Caco-2 (cell line): ENCODE results near the gene PPFIA1. TPM values are rescaled to one million over a fixed set of nuclear protein-coding genes. Genes with fewer than 3 reads are reported as not detected.
"Not testable (repeated sequence)": the region's sequence is repeated elsewhere in the genome, so short reads cannot be mapped to it uniquely, and the experiment has no call there.

Experiments
- BruUV-seq: library from RNA; stranded (reverse); fragments of 400-500 nt; replicated peaks from 2 replicates; lab custom pipeline; 2021; lab: Mats Ljungman, UMichigan
- CTCF ChIA-PET: fragments of 300-600 bp; sonication (Branson Sonifier 250); formaldehyde crosslinking; loops from one replicate; lab custom pipeline; 2022; ENCODE audit warnings: antibody characterized with exemption; lab: Charles Lee
- POLR2A ChIA-PET: fragments of 300-600 bp; sonication (Branson Sonifier 250); formaldehyde crosslinking; loops from one replicate; lab custom pipeline; 2022; ENCODE audit warnings: antibody characterized with exemption; lab: Charles Lee
- DNase-seq, 2 experiments: peaks; one replicate each; pipeline versions ENCODE4 v3.0.0 to v3.0.0-alpha.2; 2020 to 2022
- H3K27me3 ChIP-seq: replicated peaks from 2 replicates; pipeline ENCODE4 v1.6.0; 2011; ENCODE audit warnings: low read length; ENCODE audit not compliant: control insufficient read depth, insufficient read depth
- H3K36me3 ChIP-seq: 2 replicates; pipeline ENCODE4 v1.5.1; 2011; ENCODE audit warnings: low read length; ENCODE audit not compliant: control insufficient read depth, insufficient read depth
- H3K4me1 ChIP-seq: fragments of 250-450 bp; sonication (Bioruptor Pico); 2 replicates; pipeline ENCODE4 v1.5.1; 2020; ENCODE audit warnings: mild to moderate bottlenecking
- H3K4me3 ChIP-seq: 2 replicates; pipeline ENCODE4 v1.5.1; 2011; ENCODE audit warnings: low read depth, mild to moderate bottlenecking, control low read depth, low read length
- H3K9me3 ChIP-seq: fragments of 250-450 bp; sonication (Bioruptor Pico); 2 replicates; pipeline ENCODE4 v1.5.1; 2020; ENCODE audit warnings: mild to moderate bottlenecking, moderate library complexity
- H3K27ac Mint-ChIP-seq: one replicate; pipeline ENCODE4 v1.8.0; 2022; ENCODE audit warnings: mixed read lengths; ENCODE audit not compliant: unreplicated experiment
- H3K27me3 Mint-ChIP-seq: one replicate; pipeline ENCODE4 v1.8.0; 2022; ENCODE audit warnings: mixed read lengths; ENCODE audit not compliant: insufficient read depth, unreplicated experiment
- H3K36me3 Mint-ChIP-seq: one replicate; pipeline ENCODE4 v1.8.0; 2022; ENCODE audit warnings: mild to moderate bottlenecking, mixed read lengths; ENCODE audit not compliant: insufficient read depth, unreplicated experiment
- H3K4me1 Mint-ChIP-seq: one replicate; pipeline ENCODE4 v1.8.0; 2022; ENCODE audit warnings: low read depth, mixed read lengths; ENCODE audit not compliant: unreplicated experiment
- H3K4me3 Mint-ChIP-seq: one replicate; pipeline ENCODE4 v1.8.0; 2022; ENCODE audit warnings: mild to moderate bottlenecking, moderate library complexity, mixed read lengths; ENCODE audit not compliant: unreplicated experiment
- H3K9me3 Mint-ChIP-seq: one replicate; pipeline ENCODE4 v1.8.0; 2022; ENCODE audit warnings: mixed read lengths; ENCODE audit not compliant: unreplicated experiment
- CTCF ChIP-seq, 2 experiments: fragments of 200-600 bp in 1 of 2; IDR thresholded peaks; 1 replicate in 1 of 2; 2 replicates in 1 of 2; pipeline versions ENCODE4 v1.5.1 to v1.8.0; 2011 to 2022; ENCODE audit warnings: antibody characterized with exemption in 1 of 2, control low read depth in 1 of 2, inconsistent platforms in 1 of 2, low read depth in 1 of 2, low read length in 1 of 2, mild to moderate bottlenecking in 1 of 2, moderate library complexity in 1 of 2; ENCODE audit not compliant: insufficient read depth in 1 of 2, severe bottlenecking in 1 of 2, unreplicated experiment in 1 of 2
- intact Hi-C: fragments of 100-400 bp; cut with micrococcal nuclease; formaldehyde crosslinking; loops from one replicate; pipeline ENCODE4 v1.10.0; 2022; ENCODE audit not compliant: unreplicated experiment
- total RNA-seq: library from RNA; stranded (reverse); gene quantifications from 2 replicates; pipeline ENCODE4 v1.2.3, GENCODE V29; 2022

Gene PPFIA1
- total RNA-seq, 1 experiment from 2014 or later: 148 TPM

- CTCF ChIA-PET: no interaction called here
- Histone ChIP-seq H3K4me3 (no peak overlapping the region), H3K27me3 (no peaks in the 10 kb centered on the region), H3K9me3 (no peaks in the 10 kb centered on the region), H3K4me1 (no peaks in the 10 kb centered on the region), H3K36me3 (peaks cover 9% of the 10 kb centered on the region)
- Mint-ChIP-seq H3K4me1 (no peaks in the 10 kb centered on the region), H3K4me3 (no peak overlapping the region), H3K27me3 (no peaks in the 10 kb centered on the region), H3K9me3 (peaks cover 16% of the 10 kb centered on the region), H3K27ac (no peak overlapping the region), H3K36me3 (peaks cover 81% of the 10 kb centered on the region)
- POLR2A ChIA-PET: no interaction called here
- peak in 1 of 2 experiments; percentile 33 for DNase-seq
- intact Hi-C loops: no loop called here
- BruUV-seq: no TSS peak
- TF ChIP-seq CTCF (IDR thresholded peaks at IDR 0.05; ENCODE audit: insufficient read depth in 1 of 2, low read depth in 1 of 2, low read length in 1 of 2, severe bottlenecking in 1 of 2, unreplicated experiment in 1 of 2): no peak
Observed at GRCh38 chr11:70292166-70292565, 21.7 kb downstream of the PPFIA1 start.

- Mint-ChIP-seq H3K4me3 (no peak overlapping the region), H3K27ac (no peak overlapping the region), H3K27me3 (no peaks in the 10 kb centered on the region), H3K4me1 (no peaks in the 10 kb centered on the region), H3K36me3 (peaks cover 81% of the 10 kb centered on the region), H3K9me3 (peaks cover 16% of the 10 kb centered on the region)
- Histone ChIP-seq H3K4me1 (no peaks in the 10 kb centered on the region), H3K36me3 (peaks cover 7% of the 10 kb centered on the region), H3K27me3 (no peaks in the 10 kb centered on the region), H3K4me3 (no peak overlapping the region), H3K9me3 (no peaks in the 10 kb centered on the region)
- ChIA-PET POLR2A (no interaction called here), CTCF (no interaction called here)
- no TSS peak for BruUV-seq
- TF ChIP-seq CTCF (IDR thresholded peaks at IDR 0.05; ENCODE audit: insufficient read depth in 1 of 2, low read depth in 1 of 2, low read length in 1 of 2, severe bottlenecking in 1 of 2, unreplicated experiment in 1 of 2): no peak
- intact Hi-C loops: no loop called here
- peak in 1 of 2 experiments; percentile 32 for DNase-seq
Observed at GRCh38 chr11:70292863-70293262, 22.4 kb downstream of the PPFIA1 start.

- CTCF ChIA-PET, DNase-seq, intact Hi-C loops: not testable (repeated sequence)
Observed at GRCh38 chr11:70295166-70295565, 24.7 kb downstream of the PPFIA1 start.

GRCh38 chr11:70296681-70297080, 26.2 kb downstream of the PPFIA1 start:
- H3K36me3 Mint-ChIP-seq: peaks cover 88% of the 10 kb centered on the region

More at GRCh38 chr11:70295166-70295565, 24.7 kb downstream of the PPFIA1 start:
- H3K36me3 ChIP-seq, H3K27me3 ChIP-seq, H3K27me3 Mint-ChIP-seq, POLR2A ChIA-PET, H3K4me1 Mint-ChIP-seq, H3K27ac Mint-ChIP-seq, BruUV-seq, H3K4me3 ChIP-seq, H3K9me3 ChIP-seq, H3K4me1 ChIP-seq, H3K4me3 Mint-ChIP-seq: not testable (repeated sequence)
- Mint-ChIP-seq H3K9me3 (peaks cover 16% of the 10 kb centered on the region), H3K36me3 (peaks cover 91% of the 10 kb centered on the region)

More at GRCh38 chr11:70296681-70297080, 26.2 kb downstream of the PPFIA1 start:
- Histone ChIP-seq H3K4me3 (no peak overlapping the region), H3K9me3 (no peaks in the 10 kb centered on the region), H3K27me3 (no peaks in the 10 kb centered on the region), H3K36me3 (peaks cover 7% of the 10 kb centered on the region), H3K4me1 (peaks cover 12% of the 10 kb centered on the region)
- H3K4me3 Mint-ChIP-seq: no peak overlapping the region
- ChIA-PET POLR2A (no interaction called here), CTCF (no interaction called here)
- intact Hi-C loops: no loop called here
- H3K9me3 Mint-ChIP-seq: peaks cover 16% of the 10 kb centered on the region
- H3K27me3 Mint-ChIP-seq: no peaks in the 10 kb centered on the region
- H3K4me1 Mint-ChIP-seq: peaks cover 9% of the 10 kb centered on the region
- TF ChIP-seq CTCF (IDR thresholded peaks at IDR 0.05; ENCODE audit: insufficient read depth in 1 of 2, low read depth in 1 of 2, low read length in 1 of 2, severe bottlenecking in 1 of 2, unreplicated experiment in 1 of 2): no peak
- no peak for DNase-seq
- no TSS peak for BruUV-seq
- peak overlapping the region; percentile 21 for H3K27ac Mint-ChIP-seq
